H1 (cell line): ENCODE results near the gene ACAP1. TPM values are rescaled to one million over a fixed set of nuclear protein-coding genes. Genes with fewer than 3 reads are reported as not detected.

ENCODE experiments used
- CTCF ChIA-PET: fragments of 300-600 bp; sonication (Branson Sonifier 250); formaldehyde crosslinking; loops from one replicate; lab custom pipeline; 2021; ENCODE audit not compliant: partially characterized antibody; lab: Charles Lee
- POLR2A ChIA-PET: fragments of 300-600 bp; sonication (Branson Sonifier 250); formaldehyde crosslinking; loops from one replicate; lab custom pipeline; 2021; ENCODE audit warnings: inconsistent platforms; ENCODE audit not compliant: partially characterized antibody; lab: Charles Lee
- DNase-seq, 2 experiments: peaks; one replicate each; pipeline versions ENCODE4 v3.0.0 to v3.0.0-alpha.2; 2010 to 2022; ENCODE audit warnings: low spot score in 2 of 2, low read depth in 1 of 2, mixed read lengths in 1 of 2
- FAIRE-seq: peaks from 2 replicates; lab custom pipeline; 2011; peaks lifted over from hg19 to GRCh38; lab: Jason Lieb, UNC
- H2AFZ ChIP-seq: 2 replicates; pipeline ENCODE4 v1.8.1; 2012; ENCODE audit warnings: low read length, inconsistent platforms
- H2AK5ac ChIP-seq: 2 replicates; pipeline ENCODE4 v1.6.1; 2013; ENCODE audit warnings: low read depth, low read length
- H2BK120ac ChIP-seq: replicated peaks from 2 replicates; pipeline ENCODE3; 2013; ENCODE audit warnings: low read depth, low read length, inconsistent platforms
- H2BK12ac ChIP-seq: 2 replicates; pipeline ENCODE4 v1.6.1; 2013; ENCODE audit warnings: low read depth, low read length
- H2BK15ac ChIP-seq: 2 replicates; pipeline ENCODE4 v1.6.1; 2013; ENCODE audit warnings: low read length
- H2BK20ac ChIP-seq: 2 replicates; pipeline ENCODE4 v1.6.1; 2013; ENCODE audit warnings: low read length
- H2BK5ac ChIP-seq: 2 replicates; pipeline ENCODE4 v1.6.1; 2013; ENCODE audit warnings: low read depth, low read length
- H3K14ac ChIP-seq: 2 replicates; pipeline ENCODE4 v1.6.1; 2013; ENCODE audit warnings: inconsistent platforms; ENCODE audit not compliant: insufficient read length
- H3K18ac ChIP-seq: 2 replicates; pipeline ENCODE4 v1.6.1; 2013; ENCODE audit warnings: low read length; ENCODE audit errors: extremely low read depth
- H3K23ac ChIP-seq: 2 replicates; pipeline ENCODE4 v1.6.1; 2013; ENCODE audit warnings: inconsistent platforms; ENCODE audit not compliant: insufficient read length
- H3K23me2 ChIP-seq: 2 replicates; pipeline ENCODE4 v1.6.1; 2013; ENCODE audit warnings: low read depth, low read length
- H3K27ac ChIP-seq: 2 replicates; pipeline ENCODE4 v1.6.1; 2011; ENCODE audit warnings: low read depth, low read length, inconsistent platforms
- H3K27me3 ChIP-seq, 4 experiments: replicated peaks in 1 of 4; 1 replicate in 1 of 4; 2 replicates in 3 of 4; pipeline versions ENCODE4 v1.6.1 to v1.8.1; 2011 to 2013; ENCODE audit warnings: low read length in 3 of 4, mild to moderate bottlenecking in 3 of 4, inconsistent platforms in 2 of 4, mixed read lengths in 2 of 4, moderate library complexity in 1 of 4; ENCODE audit not compliant: control insufficient read depth in 3 of 4, insufficient read depth in 3 of 4; ENCODE audit errors: extremely low read depth in 1 of 4
- H3K36me3 ChIP-seq, 4 experiments: 2 replicates each; pipeline versions ENCODE4 v1.6.1 to v1.8.1; 2011 to 2013; ENCODE audit warnings: mild to moderate bottlenecking in 4 of 4, low read length in 3 of 4, moderate library complexity in 2 of 4, control low read depth in 1 of 4, inconsistent platforms in 1 of 4; ENCODE audit not compliant: insufficient read depth in 4 of 4, control insufficient read depth in 2 of 4
- H3K4ac ChIP-seq: replicated peaks from 2 replicates; pipeline ENCODE3; 2013; ENCODE audit warnings: low read length, low read depth, mixed read lengths, inconsistent platforms; ENCODE audit not compliant: insufficient read length
- H3K4me1 ChIP-seq, 4 experiments: replicated peaks in 1 of 4; 1 replicate in 1 of 4; 2 replicates in 3 of 4; pipeline versions ENCODE4 v1.6.1 to v1.8.1; 2011 to 2013; ENCODE audit warnings: low read length in 3 of 4, inconsistent platforms in 2 of 4, mixed read lengths in 1 of 4; ENCODE audit not compliant: insufficient read depth in 4 of 4, control insufficient read depth in 3 of 4
- H3K4me2 ChIP-seq, 2 experiments: 2 replicates each; pipeline versions ENCODE4 v1.6.1 to v1.8.1; 2011 to 2013; ENCODE audit warnings: low read depth in 2 of 2, low read length in 2 of 2, control low read depth in 1 of 2, inconsistent platforms in 1 of 2, mild to moderate bottlenecking in 1 of 2; ENCODE audit not compliant: insufficient read depth in 1 of 2
- H3K4me3 ChIP-seq, 4 experiments: fragments of 200-600, 300-600 bp in 1 of 4; sonication (generic), shearing (Covaris generic), sonication (Bioruptor Twin) in 1 of 4; 2 replicates each; pipeline versions ENCODE4 v1.5.1 to v1.8.1; 2011 to 2016; ENCODE audit warnings: low read length in 4 of 4, low read depth in 3 of 4, control low read depth in 2 of 4, inconsistent platforms in 2 of 4, mild to moderate bottlenecking in 2 of 4, mixed read lengths in 1 of 4, moderate library complexity in 1 of 4; ENCODE audit not compliant: insufficient read depth in 2 of 4; ENCODE audit errors: extremely low read depth in 1 of 4
- H3K56ac ChIP-seq: replicated peaks from 2 replicates; pipeline ENCODE3; 2013; ENCODE audit warnings: low read depth, mild to moderate bottlenecking, mixed read lengths, low read length, inconsistent platforms; ENCODE audit not compliant: insufficient read length
- H3K79me1 ChIP-seq: 2 replicates; pipeline ENCODE4 v1.6.1; 2013; ENCODE audit warnings: low read depth, low read length, control low read depth
- H3K79me2 ChIP-seq, 2 experiments: 2 replicates each; pipeline versions ENCODE4 v1.6.1 to v1.8.1; 2012 to 2013; ENCODE audit warnings: low read length in 2 of 2, mild to moderate bottlenecking in 2 of 2, inconsistent platforms in 1 of 2; ENCODE audit not compliant: insufficient read depth in 2 of 2, control insufficient read depth in 1 of 2
- H3K9ac ChIP-seq, 4 experiments: replicated peaks in 1 of 4; 1 replicate in 1 of 4; 2 replicates in 3 of 4; pipeline versions ENCODE4 v1.6.1 to v1.8.1; 2011 to 2013; ENCODE audit warnings: low read depth in 3 of 4, low read length in 3 of 4, control low read depth in 2 of 4, mild to moderate bottlenecking in 2 of 4, moderate library complexity in 2 of 4, inconsistent platforms in 1 of 4; ENCODE audit errors: extremely low read depth in 1 of 4
- H3K9me3 ChIP-seq, 2 experiments: 2 replicates each; pipeline versions ENCODE4 v1.6.1 to v1.8.1; 2012 to 2013; ENCODE audit warnings: mild to moderate bottlenecking in 2 of 2, moderate library complexity in 2 of 2, control low read depth in 1 of 2, inconsistent platforms in 1 of 2, low read depth in 1 of 2, low read length in 1 of 2, mixed read lengths in 1 of 2; ENCODE audit not compliant: insufficient read depth in 2 of 2
- H4K20me1 ChIP-seq, 2 experiments: replicated peaks in 1 of 2; 2 replicates each; pipeline versions ENCODE3 to v1.8.1; 2011 to 2013; ENCODE audit warnings: inconsistent platforms in 2 of 2, low read length in 2 of 2, mild to moderate bottlenecking in 1 of 2; ENCODE audit not compliant: insufficient read depth in 2 of 2, control insufficient read depth in 1 of 2
- H4K5ac ChIP-seq: 2 replicates; pipeline ENCODE4 v1.6.1; 2013; ENCODE audit warnings: low read length, low read depth, mixed read lengths, inconsistent platforms; ENCODE audit not compliant: insufficient read length
- H4K8ac ChIP-seq: 2 replicates; pipeline ENCODE4 v1.8.0; 2013; ENCODE audit warnings: mild to moderate bottlenecking, moderate library complexity, low read length, inconsistent platforms; ENCODE audit not compliant: insufficient read depth; ENCODE audit errors: extremely low read depth
- H4K91ac ChIP-seq: replicated peaks from 2 replicates; pipeline ENCODE3; 2013; ENCODE audit warnings: low read length, mixed read lengths, inconsistent platforms; ENCODE audit not compliant: insufficient read length
- EZH2 ChIP-seq: fragments of 200-600 bp; sonication (generic); IDR thresholded peaks from 2 replicates; pipeline ENCODE4 v1.7.1; 2012; ENCODE audit warnings: low read depth, mild to moderate bottlenecking, moderate library complexity, low read length, inconsistent platforms; ENCODE audit not compliant: severe bottlenecking
- FOSL1 ChIP-seq: IDR thresholded peaks from 2 replicates; pipeline ENCODE4 v1.6.1; 2011; ENCODE audit warnings: mild to moderate bottlenecking, low read depth, low read length, moderate library complexity; ENCODE audit not compliant: insufficient read depth
- JUND ChIP-seq: IDR thresholded peaks from 2 replicates; pipeline ENCODE4 v1.6.1; 2011; ENCODE audit warnings: mild to moderate bottlenecking, improper control_type of control experiment, low read length
- KDM5A ChIP-seq: fragments of 200-600 bp; IDR thresholded peaks from 2 replicates; pipeline ENCODE4 v1.7.1; 2012; ENCODE audit warnings: mild to moderate bottlenecking, low read length, inconsistent platforms, mixed read lengths
- SAP30 ChIP-seq: fragments of 300-600 bp; sonication (generic); IDR thresholded peaks from 2 replicates; pipeline ENCODE4 v1.7.1; 2012; ENCODE audit warnings: low read length, moderate library complexity, mild to moderate bottlenecking, inconsistent platforms; ENCODE audit not compliant: insufficient read depth, insufficient replicate concordance
- SIN3A ChIP-seq, 2 experiments: IDR thresholded peaks in 1 of 2; conservative IDR thresholded peaks in 1 of 2; 2 replicates each; pipeline ENCODE4 v1.6.1; 2011 to 2012; ENCODE audit warnings: low read length in 2 of 2, improper control_type of control experiment in 1 of 2, low read depth in 1 of 2, mild to moderate bottlenecking in 1 of 2
- SIRT6 ChIP-seq: IDR thresholded peaks from one replicate; pipeline ENCODE4 v1.7.1; 2012; ENCODE audit warnings: low read length, inconsistent platforms
- SP1 ChIP-seq: IDR thresholded peaks from 2 replicates; pipeline ENCODE4 v1.6.1; 2011; ENCODE audit warnings: low read depth, low read length
- SUZ12 ChIP-seq: fragments of 200-600 bp; sonication (generic); IDR thresholded peaks from 2 replicates; pipeline ENCODE4 v1.6.1; 2012; ENCODE audit warnings: mild to moderate bottlenecking, inconsistent platforms, low read length, moderate library complexity, mixed read lengths
- YY1 ChIP-seq: IDR thresholded peaks from 2 replicates; pipeline ENCODE4 v1.6.1; 2011; ENCODE audit warnings: low read depth, mild to moderate bottlenecking, low read length
- WGBS, 2 experiments: shearing (Covaris generic) in 1 of 2; methylation state at CpG; one replicate each; pipeline versions ENCODE4 v1.1.6 to v1.1.7; 2013 to 2015; ENCODE audit warnings: low lambda C conversion rate in 2 of 2, mixed read lengths in 2 of 2, inconsistent platforms in 1 of 2, low coverage in 1 of 2, missing lambda C conversion rate in 1 of 2; ENCODE audit not compliant: insufficient replicate concordance in 2 of 2, insufficient coverage in 1 of 2, insufficient read length in 1 of 2; ENCODE audit errors: extremely low coverage in 1 of 2, missing lambda C conversion rate in 1 of 2; 5-methylcytosine and 5-hydroxymethylcytosine counted together
- polyA plus RNA-seq, 7 experiments: library from polyadenylated mRNA; depleted of rRNA in 3 of 7; stranded (reverse) in 5 of 7; unstranded in 2 of 7; fragments of >200 nt in 5 of 7; fragments of 200-250 nt in 2 of 7; gene quantifications; 1 replicate in 5 of 7; 2 replicates in 1 of 7; 4 replicates in 1 of 7; pipeline versions ENCODE4 v1.2.1 to v1.2.3, GENCODE V29; 2011 to 2013; ENCODE audit warnings: missing spikeins in 2 of 7, mixed read lengths in 2 of 7
- total RNA-seq: library from RNA; stranded (reverse); fragmentation: NEBNext Ultra II Directional; extraction: Animal tissue kit (Norgen Biotek cat#: 25700); gene quantifications from 2 replicates; pipeline ENCODE4 v1.2.1, GENCODE V29; 2021
- TF ChIP-seq, protein P1 (sequence below), 3 experiments: IDR thresholded peaks; 1 replicate in 2 of 3; 2 replicates in 1 of 3; pipeline versions ENCODE4 v1.5.1 to v1.6.1; 2011; ENCODE audit warnings: low read length in 3 of 3, mild to moderate bottlenecking in 3 of 3, inconsistent platforms in 2 of 3, low read depth in 1 of 3, moderate library complexity in 1 of 3; ENCODE audit not compliant: insufficient read depth in 1 of 3; ENCODE audit errors: control extremely low read depth in 1 of 3

The ACAP1 gene
- total and polyA plus RNA-seq, 2 of the 8 experiments (the other 6 are each of a cell fraction or from before 2014, with no cell fraction given) = 11.9 to 45.1 TPM

GRCh38 chr17:7388856-7389255 lies 52.5 kb downstream of the ACAP1 start:
- Histone ChIP-seq H3K4ac (no peak overlapping the region), H2AFZ (no peak overlapping the region), H3K23ac (no peak overlapping the region), H3K79me1 (no peaks in the 10 kb centered on the region; the same call in 1 of the 2 replicates), H2AK5ac (no peak overlapping the region), H2BK12ac (no peak overlapping the region), H2BK5ac (no peak overlapping the region), H4K20me1 (peaks cover 2 to 10% of the 10 kb centered on the region in 2 experiments), H3K14ac (no peak overlapping the region), H2BK20ac (no peak overlapping the region), H4K8ac (no peak overlapping the region), H3K36me3 (peaks cover 0 to 30% (median 10%) of the 10 kb centered on the region in 4 experiments; a peak in 5 of 8 replicates), H3K4me1 (peaks cover 0 to 14% (median 6%) of the 10 kb centered on the region in 4 experiments; a peak in 6 of 7 replicates), H3K18ac (no peak overlapping the region), H4K91ac (no peak overlapping the region), H2BK120ac (no peak overlapping the region), H3K79me2 (no peaks in the 10 kb centered on the region), H3K9me3 (no peaks in the 10 kb centered on the region), H3K27ac (no peak overlapping the region), H3K4me2 (no peak overlapping the region), H3K56ac (no peak overlapping the region), H4K5ac (no peak overlapping the region), H3K4me3 (no peak overlapping the region), H3K9ac (no peak overlapping the region), H3K27me3 (peaks cover 0 to under 1% (median under 1%) of the 10 kb centered on the region in 4 experiments; a peak in 2 of 7 replicates), H2BK15ac (no peak overlapping the region), H3K23me2 (peaks cover 13% of the 10 kb centered on the region; the same call in 1 of the 2 replicates)
- DNase-seq (no peak), FAIRE-seq (no peak)
- WGBS, 2 experiments = 87% methylated on average over 10 of the region's 10 CpGs; no CpG with 5 or more reads in 1 of the 2 experiments
- POLR2A ChIA-PET = interaction anchor here (0.7 to 1.6 kb wide), 6 partner anchors 8 to 75 kb away, joined by 3 to 10 read pairs (median 4); partner anchors contain the start of genes TMEM256 and TNK1
- CTCF ChIA-PET = interaction anchor here (0.8 to 2.8 kb wide), 5 partner anchors 9 to 172 kb away, joined by 3 to 8 read pairs (median 4); partner anchors contain the start of genes KCTD11 and SENP3
- TF ChIP-seq SIN3A (conservative IDR thresholded peaks at IDR 0.05 in 1 of 2, IDR thresholded peaks at IDR 0.05 in 1 of 2; ENCODE audit: low read depth in 1 of 2, low read length in 2 of 2) (no peak), YY1 (no peak), JUND (no peak), FOSL1 (no peak), KDM5A (no peak), SIRT6 (no peak), SP1 (no peak), SUZ12 (no peak), EZH2 (no peak), SAP30 (no peak)
- TF ChIP-seq, protein P1, sequence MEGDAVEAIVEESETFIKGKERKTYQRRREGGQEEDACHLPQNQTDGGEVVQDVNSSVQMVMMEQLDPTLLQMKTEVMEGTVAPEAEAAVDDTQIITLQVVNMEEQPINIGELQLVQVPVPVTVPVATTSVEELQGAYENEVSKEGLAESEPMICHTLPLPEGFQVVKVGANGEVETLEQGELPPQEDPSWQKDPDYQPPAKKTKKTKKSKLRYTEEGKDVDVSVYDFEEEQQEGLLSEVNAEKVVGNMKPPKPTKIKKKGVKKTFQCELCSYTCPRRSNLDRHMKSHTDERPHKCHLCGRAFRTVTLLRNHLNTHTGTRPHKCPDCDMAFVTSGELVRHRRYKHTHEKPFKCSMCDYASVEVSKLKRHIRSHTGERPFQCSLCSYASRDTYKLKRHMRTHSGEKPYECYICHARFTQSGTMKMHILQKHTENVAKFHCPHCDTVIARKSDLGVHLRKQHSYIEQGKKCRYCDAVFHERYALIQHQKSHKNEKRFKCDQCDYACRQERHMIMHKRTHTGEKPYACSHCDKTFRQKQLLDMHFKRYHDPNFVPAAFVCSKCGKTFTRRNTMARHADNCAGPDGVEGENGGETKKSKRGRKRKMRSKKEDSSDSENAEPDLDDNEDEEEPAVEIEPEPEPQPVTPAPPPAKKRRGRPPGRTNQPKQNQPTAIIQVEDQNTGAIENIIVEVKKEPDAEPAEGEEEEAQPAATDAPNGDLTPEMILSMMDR (IDR thresholded peaks at IDR 0.05; ENCODE audit: control extremely low read depth in 1 of 3, insufficient read depth in 1 of 3, low read depth in 1 of 3, low read length in 3 of 3) = no peak
